OCI-LY7 (cell line): ENCODE results near the gene PKDCC. TPM values are rescaled to one million over a fixed set of nuclear protein-coding genes. Genes with fewer than 3 reads are reported as not detected.
A peak's percentile ranks its signal among the peaks of the same experiment; 100 is the strongest.

Experiments
- BruUV-seq: library from RNA; stranded (reverse); fragments of 400-500 nt; replicated peaks from 2 replicates; lab custom pipeline; 2021; lab: Mats Ljungman, UMichigan
- CTCF ChIA-PET: fragments of 300-600 bp; sonication (Branson Sonifier 250); formaldehyde crosslinking; loops from one replicate; lab custom pipeline; 2022; ENCODE audit warnings: antibody characterized with exemption; ENCODE audit not compliant: unreplicated experiment; lab: Charles Lee
- POLR2A ChIA-PET: fragments of 300-600 bp; sonication (Branson Sonifier 250); formaldehyde crosslinking; loops from one replicate; lab custom pipeline; 2022; ENCODE audit warnings: antibody characterized with exemption; lab: Charles Lee
- DNase-seq: peaks from one replicate; pipeline ENCODE4 v3.0.0-alpha.2; 2015; ENCODE audit warnings: low spot score
- H2AFZ ChIP-seq: fragments of 200-600 bp; sonication (generic), shearing (Covaris generic); 2 replicates; pipeline ENCODE4 v1.6.1; 2014; ENCODE audit warnings: mild to moderate bottlenecking, antibody characterized with exemption, low read length, moderate library complexity
- H3K27ac ChIP-seq: fragments of 200-600 bp; sonication (generic); 2 replicates; pipeline ENCODE4 v1.5.1; 2014; ENCODE audit warnings: mixed run types, low read depth, mild to moderate bottlenecking, moderate library complexity, low read length, inconsistent platforms; ENCODE audit not compliant: poor library complexity, severe bottlenecking
- H3K36me3 ChIP-seq: fragments of 200-600 bp; sonication (generic); 2 replicates; pipeline ENCODE4 v1.6.1; 2014; ENCODE audit warnings: mild to moderate bottlenecking, antibody characterized with exemption, low read length, moderate library complexity, mixed read lengths; ENCODE audit not compliant: insufficient read depth
- H3K4me1 ChIP-seq: fragments of 200-600 bp; sonication (generic); 2 replicates; pipeline ENCODE4 v1.5.1; 2014; ENCODE audit warnings: mild to moderate bottlenecking, low read length; ENCODE audit not compliant: insufficient read depth, poor library complexity, severe bottlenecking
- H3K4me2 ChIP-seq: fragments of 200-600 bp; sonication (generic); 2 replicates; pipeline ENCODE4 v1.6.1; 2014; ENCODE audit warnings: mild to moderate bottlenecking, low read length
- H3K4me3 ChIP-seq: fragments of 200-600 bp; sonication (generic); 2 replicates; pipeline ENCODE4 v1.5.1; 2014; ENCODE audit warnings: mild to moderate bottlenecking, low read depth, low read length; ENCODE audit not compliant: poor library complexity, severe bottlenecking
- H3K79me2 ChIP-seq: fragments of 200-600 bp; sonication (generic); 2 replicates; pipeline ENCODE4 v1.6.1; 2016; ENCODE audit warnings: low read depth, mild to moderate bottlenecking, low read length, moderate library complexity, mixed read lengths; ENCODE audit not compliant: insufficient read depth
- H3K9me2 ChIP-seq: fragments of 200-600 bp; sonication (generic); 2 replicates; pipeline ENCODE4 v1.6.1; 2016; ENCODE audit warnings: mild to moderate bottlenecking, low read length, mixed read lengths; ENCODE audit not compliant: insufficient read depth
- H3K9me3 ChIP-seq: fragments of 200-600 bp; sonication (generic); 2 replicates; pipeline ENCODE4 v1.6.1; 2014; ENCODE audit warnings: mild to moderate bottlenecking, mixed run types, low read length, mixed read lengths
- H4K20me1 ChIP-seq: fragments of 200-600 bp; sonication (generic); 2 replicates; pipeline ENCODE4 v1.6.1; 2014; ENCODE audit warnings: mild to moderate bottlenecking, antibody characterized with exemption, low read length, moderate library complexity, mixed read lengths; ENCODE audit not compliant: insufficient read depth
- EZH2phosphoT487 ChIP-seq: fragments of 200-600 bp; sonication (generic); IDR thresholded peaks from 2 replicates; pipeline ENCODE4 v1.6.1; 2018; ENCODE audit warnings: low read depth, borderline replicate concordance, mild to moderate bottlenecking, mixed run types, antibody characterized with exemption, low read length, moderate library complexity, mixed read lengths
- intact Hi-C: fragments of 100-400 bp; cut with micrococcal nuclease; formaldehyde crosslinking; loops from one replicate; pipeline ENCODE4 v1.10.0; 2022; ENCODE audit not compliant: unreplicated experiment
- total RNA-seq, 2 experiments: library from RNA; depleted of rRNA in 1 of 2; stranded (reverse); fragments of >200 nt in 1 of 2; shearing (Covaris generic) in 1 of 2; gene quantifications; 2 replicates each; pipeline ENCODE4 v1.2.3, GENCODE V29; 2014 to 2022
- TF ChIP-seq, protein P1 (sequence below): fragments of 200-600 bp; sonication (generic); conservative IDR thresholded peaks from 2 replicates; pipeline ENCODE4 v1.5.1; 2014; ENCODE audit warnings: mild to moderate bottlenecking, antibody characterized with exemption, low read length, moderate library complexity, mixed read lengths

The PKDCC gene
- total RNA-seq, 2 experiments from 2014 or later = not detected

DNA sequence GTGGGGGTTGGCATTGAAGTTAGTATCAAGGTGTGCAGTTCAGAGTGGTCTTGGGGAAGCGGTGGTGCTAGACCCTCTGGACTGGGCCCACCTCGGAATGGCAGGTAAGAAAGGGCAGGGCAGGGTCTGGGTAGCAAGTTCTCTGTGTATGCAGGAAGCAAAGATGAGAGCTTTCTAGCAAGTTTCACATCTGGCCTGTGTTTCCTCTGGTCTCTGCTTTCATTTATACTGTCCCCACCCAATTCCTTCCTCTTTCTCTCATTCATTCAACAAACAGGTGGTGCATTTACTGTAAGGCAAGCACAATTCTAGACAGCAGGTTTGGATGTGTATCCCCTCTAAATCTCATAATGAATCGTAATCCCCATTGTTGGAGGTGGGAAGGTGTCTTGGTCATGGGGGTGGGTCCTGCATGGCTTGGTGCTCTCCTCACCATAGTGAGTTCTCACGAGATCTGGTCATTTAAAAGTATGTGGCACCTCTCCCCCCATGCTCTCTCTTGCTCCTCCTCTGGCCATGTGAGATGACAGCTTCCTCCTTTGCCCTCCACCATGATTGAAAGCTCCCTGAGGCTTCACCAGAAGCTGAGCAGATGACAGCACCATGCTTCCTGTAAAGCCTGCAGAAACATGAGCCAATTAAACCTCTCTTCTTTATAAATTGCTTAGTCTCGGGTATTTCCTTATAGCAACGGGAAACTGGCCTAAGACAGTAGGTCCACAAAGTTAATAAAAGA is 51.8 kb downstream of the PKDCC start:
- no TSS peak for BruUV-seq
- no peaks in the 10 kb centered on the region for H4K20me1 ChIP-seq
- peaks cover 50% of the 10 kb centered on the region for H3K4me1 ChIP-seq
- ChIA-PET POLR2A (interaction anchor here (0.6 kb wide), 3 partner anchors 63 to 260 kb away, joined by 3 to 5 read pairs (median 3); no protein-coding TSS in a partner anchor), CTCF (no interaction called here)
- intact Hi-C loops = loop anchor here (5.0 kb wide), 1 partner anchor 263 kb away; the partner anchor contains the start of gene COX7A2L
- no peaks in the 10 kb centered on the region for H3K79me2 ChIP-seq
- H3K36me3 ChIP-seq = no peaks in the 10 kb centered on the region; the same call in 1 of the 2 replicates
- H2AFZ ChIP-seq = no peak overlapping the region
- H3K9me2 ChIP-seq = no peaks in the 10 kb centered on the region
- DNase-seq = peak; percentile 69
- H3K9me3 ChIP-seq = 0 out of 2 replicates have a peak, but pooled peaks cover 11% of the 10 kb centered on the region
- no peak overlapping the region for H3K4me3 ChIP-seq
- TF ChIP-seq EZH2phosphoT487 = no peak
- TF ChIP-seq, protein P1, sequence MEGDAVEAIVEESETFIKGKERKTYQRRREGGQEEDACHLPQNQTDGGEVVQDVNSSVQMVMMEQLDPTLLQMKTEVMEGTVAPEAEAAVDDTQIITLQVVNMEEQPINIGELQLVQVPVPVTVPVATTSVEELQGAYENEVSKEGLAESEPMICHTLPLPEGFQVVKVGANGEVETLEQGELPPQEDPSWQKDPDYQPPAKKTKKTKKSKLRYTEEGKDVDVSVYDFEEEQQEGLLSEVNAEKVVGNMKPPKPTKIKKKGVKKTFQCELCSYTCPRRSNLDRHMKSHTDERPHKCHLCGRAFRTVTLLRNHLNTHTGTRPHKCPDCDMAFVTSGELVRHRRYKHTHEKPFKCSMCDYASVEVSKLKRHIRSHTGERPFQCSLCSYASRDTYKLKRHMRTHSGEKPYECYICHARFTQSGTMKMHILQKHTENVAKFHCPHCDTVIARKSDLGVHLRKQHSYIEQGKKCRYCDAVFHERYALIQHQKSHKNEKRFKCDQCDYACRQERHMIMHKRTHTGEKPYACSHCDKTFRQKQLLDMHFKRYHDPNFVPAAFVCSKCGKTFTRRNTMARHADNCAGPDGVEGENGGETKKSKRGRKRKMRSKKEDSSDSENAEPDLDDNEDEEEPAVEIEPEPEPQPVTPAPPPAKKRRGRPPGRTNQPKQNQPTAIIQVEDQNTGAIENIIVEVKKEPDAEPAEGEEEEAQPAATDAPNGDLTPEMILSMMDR = no peak
- H3K27ac ChIP-seq = no peak overlapping the region
- H3K4me2 ChIP-seq = 0 out of 2 replicates have a peak overlapping the region, but pooled peaks have one; percentile 6

DNA sequence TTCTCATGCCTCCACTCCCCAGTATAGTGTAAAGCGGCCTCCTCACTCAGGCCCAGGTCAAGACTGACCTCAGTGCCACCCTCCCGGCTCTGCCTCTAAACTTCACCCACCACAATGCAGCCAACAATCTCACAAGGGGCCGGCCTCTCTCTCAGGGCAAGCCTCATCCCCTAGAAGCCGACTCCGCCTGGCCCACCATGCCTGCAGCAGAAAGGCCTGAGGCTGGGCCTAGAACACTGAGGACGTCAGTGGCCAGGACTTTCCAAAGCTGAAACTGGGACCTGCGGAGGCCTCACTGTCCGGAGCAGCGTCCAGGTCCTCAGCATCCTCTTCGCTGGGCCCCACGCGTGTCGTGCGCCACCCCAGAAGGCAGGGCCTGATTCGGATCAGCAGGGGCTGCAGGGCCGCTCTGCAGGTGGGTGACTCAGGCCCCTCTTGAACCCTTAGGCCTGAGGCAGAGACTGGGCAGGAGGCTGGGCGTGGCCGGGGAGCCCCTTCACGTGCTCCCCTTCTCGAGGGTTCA is 52.9 kb downstream of the PKDCC start:
- no peaks in the 10 kb centered on the region; the same call in 1 of the 2 replicates for H3K36me3 ChIP-seq
- H3K9me2 ChIP-seq = no peaks in the 10 kb centered on the region
- DNase-seq = no peak
- no peak overlapping the region for H3K4me3 ChIP-seq
- TF ChIP-seq, protein P1 = no peak
- no peak for TF ChIP-seq EZH2phosphoT487
- no peak overlapping the region for H2AFZ ChIP-seq
- peaks cover 62% of the 10 kb centered on the region for H3K4me1 ChIP-seq
- no TSS peak for BruUV-seq
- POLR2A ChIA-PET = interaction anchor here (0.6 to 1.2 kb wide), 2 partner anchors 62 to 74 kb away, joined by 3 read pairs; no protein-coding TSS in a partner anchor
- H3K27ac ChIP-seq = no peak overlapping the region
- no peaks in the 10 kb centered on the region for H4K20me1 ChIP-seq
- intact Hi-C loops = no loop called here
- no peaks in the 10 kb centered on the region for H3K79me2 ChIP-seq
- H3K4me2 ChIP-seq = no peak overlapping the region
- 0 out of 2 replicates have a peak, but pooled peaks cover 11% of the 10 kb centered on the region for H3K9me3 ChIP-seq
- CTCF ChIA-PET = interaction anchor here (0.6 kb wide), 1 partner anchor 200 kb away, joined by 3 read pairs; no protein-coding TSS in a partner anchor
